ENCODE results near the gene ATP2B2.

- TF ChIP-seq CTCF (IDR thresholded peaks at IDR 0.05), result no peak
- no peak for TF ChIP-seq POLR2AphosphoS5 (IDR thresholded peaks at IDR 0.05)
- TF ChIP-seq POLR2A (IDR thresholded peaks at IDR 0.05), result no peak
These were observed 37.3 kb downstream of the ATP2B2 start for GRCh38 chr3:10467904-10468612.

Data from transverse colon (tissue), 4 donors.